Vagina (tissue), 2 donors: Measurements from ENCODE around the gene RNPEPL1. TPM values are rescaled to one million over a fixed set of nuclear protein-coding genes. Genes with fewer than 3 reads are reported as not detected.

ENCODE experiments used
- DNase-seq, 2 donors: peaks; one replicate each; pipeline ENCODE4 v3.0.0-alpha.2; 2017; ENCODE audit errors: extremely low spot score in 2 of 2
- H3K27ac ChIP-seq: fragments of 200-600 bp; sonication (generic); one replicate; pipeline ENCODE4 v1.5.1; 2019
- H3K27me3 ChIP-seq: fragments of 200-600 bp; sonication (generic); one replicate; pipeline ENCODE4 v1.5.1; 2019
- H3K36me3 ChIP-seq, 2 donors: fragments of 200-600 bp; sonication (generic); one replicate each; pipeline ENCODE4 v1.5.1; 2017 to 2019
- H3K4me1 ChIP-seq: fragments of 200-600 bp; sonication (generic); one replicate; pipeline ENCODE4 v1.5.1; 2019
- H3K4me3 ChIP-seq, 2 donors: fragments of 200-600 bp; sonication (generic); 1 replicate in 1 of 2; 2 replicates in 1 of 2; pipeline ENCODE4 v1.5.1; 2016 to 2019
- H3K9me3 ChIP-seq: fragments of 200-600 bp; sonication (generic); one replicate; pipeline ENCODE4 v1.5.1; 2019
- CTCF ChIP-seq, 3 experiments: fragments of 450-650 bp in 2 of 3; fragments of 200-600 bp in 1 of 3; sonication (generic) in 1 of 3; IDR thresholded peaks; one replicate each; pipeline ENCODE4 v1.5.1; 2017 to 2019; ENCODE audit warnings: antibody characterized with exemption in 3 of 3, mild to moderate bottlenecking in 2 of 3, moderate library complexity in 2 of 3
- POLR2A ChIP-seq, 2 donors: fragments of 450-650 bp; IDR thresholded peaks; one replicate each; pipeline ENCODE4 v1.6.1; 2017; ENCODE audit warnings: antibody characterized with exemption in 2 of 2, mild to moderate bottlenecking in 2 of 2, moderate library complexity in 2 of 2
- POLR2AphosphoS5 ChIP-seq, 2 donors: sonication (generic); formaldehyde crosslinking; IDR thresholded peaks; one replicate each; pipeline ENCODE4 v1.9.0; 2017; ENCODE audit warnings: antibody characterized with exemption in 2 of 2, mild to moderate bottlenecking in 2 of 2, low read depth in 1 of 2; ENCODE audit not compliant: insufficient read depth in 1 of 2
- intact Hi-C: fragments of 100-400 bp; cut with DNase I; formaldehyde crosslinking; loops from one replicate; pipeline ENCODE4 v1.15.1; 2023
- total RNA-seq: library from RNA; depleted of rRNA; stranded (reverse); fragments of >200 nt; gene quantifications from one replicate; pipeline ENCODE4 v1.2.3, GENCODE V29; 2016

RNPEPL1 gene
- total RNA-seq, 1 donor from 2014 or later, result 65.1 TPM

GRCh38 chr2:240605867-240606743, 37.8 kb downstream of the RNPEPL1 start:
- Histone ChIP-seq H3K9me3 (no peaks in the 10 kb centered on the region), H3K27ac (no peak overlapping the region), H3K36me3 (no peaks in the 10 kb centered on the region), H3K4me1 (no peaks in the 10 kb centered on the region), H3K4me3 (no peak overlapping the region), H3K27me3 (no peaks in the 10 kb centered on the region)
- no peak for DNase-seq
- intact Hi-C loops, result no loop called here
- TF ChIP-seq CTCF (IDR thresholded peaks at IDR 0.05), result no peak
- TF ChIP-seq POLR2A (IDR thresholded peaks at IDR 0.05), result no peak
- TF ChIP-seq POLR2AphosphoS5 (IDR thresholded peaks at IDR 0.05; ENCODE audit: insufficient read depth in 1 of 2, low read depth in 1 of 2), result no peak

GRCh38 chr2:240611601-240612210, 43.4 kb downstream of the RNPEPL1 start:
- Histone ChIP-seq H3K36me3 (no peaks in the 10 kb centered on the region), H3K27ac (no peak overlapping the region), H3K4me1 (no peaks in the 10 kb centered on the region), H3K27me3 (no peaks in the 10 kb centered on the region), H3K4me3 (no peak overlapping the region), H3K9me3 (no peaks in the 10 kb centered on the region)
- intact Hi-C loops, result no loop called here
- TF ChIP-seq POLR2A (IDR thresholded peaks at IDR 0.05) (no peak), POLR2AphosphoS5 (IDR thresholded peaks at IDR 0.05; ENCODE audit: insufficient read depth in 1 of 2, low read depth in 1 of 2) (no peak), CTCF (IDR thresholded peaks at IDR 0.05) (no peak)
- no peak for DNase-seq

- no peaks in the 10 kb centered on the region for H3K36me3 ChIP-seq
- H3K27me3 ChIP-seq, result no peaks in the 10 kb centered on the region
- no peak overlapping the region for H3K4me3 ChIP-seq
- H3K4me1 ChIP-seq, result no peaks in the 10 kb centered on the region
- no peak for TF ChIP-seq POLR2AphosphoS5 (IDR thresholded peaks at IDR 0.05; ENCODE audit: insufficient read depth in 1 of 2, low read depth in 1 of 2)
- no peak for TF ChIP-seq CTCF (IDR thresholded peaks at IDR 0.05)
- no peak for TF ChIP-seq POLR2A (IDR thresholded peaks at IDR 0.05)
- no peak for DNase-seq
- H3K9me3 ChIP-seq, result no peaks in the 10 kb centered on the region
- no peak overlapping the region for H3K27ac ChIP-seq
- intact Hi-C loops, result no loop called here
These were observed 45.5 kb downstream of the RNPEPL1 start for GRCh38 chr2:240613781-240614180.

- intact Hi-C loops, result no loop called here
- no peaks in the 10 kb centered on the region for H3K27me3 ChIP-seq
These were observed 46.1 kb downstream of the RNPEPL1 start for GRCh38 chr2:240614391-240614790.

More at GRCh38 chr2:240614391-240614790, 46.1 kb downstream of the RNPEPL1 start:
- TF ChIP-seq POLR2AphosphoS5 (IDR thresholded peaks at IDR 0.05; ENCODE audit: insufficient read depth in 1 of 2, low read depth in 1 of 2) (no peak), CTCF (IDR thresholded peaks at IDR 0.05) (no peak), POLR2A (IDR thresholded peaks at IDR 0.05) (no peak)
- Histone ChIP-seq H3K27ac (no peak overlapping the region), H3K36me3 (no peaks in the 10 kb centered on the region), H3K9me3 (no peaks in the 10 kb centered on the region), H3K4me1 (no peaks in the 10 kb centered on the region), H3K4me3 (no peak overlapping the region)
- no peak for DNase-seq
